ENCODE data around the gene SSPN. TPM values are rescaled to one million over a fixed set of nuclear protein-coding genes. Genes with fewer than 3 reads are reported as not detected.
A peak's percentile ranks its signal among the peaks of the same experiment; 100 is the strongest.

Gene SSPN, protein sequence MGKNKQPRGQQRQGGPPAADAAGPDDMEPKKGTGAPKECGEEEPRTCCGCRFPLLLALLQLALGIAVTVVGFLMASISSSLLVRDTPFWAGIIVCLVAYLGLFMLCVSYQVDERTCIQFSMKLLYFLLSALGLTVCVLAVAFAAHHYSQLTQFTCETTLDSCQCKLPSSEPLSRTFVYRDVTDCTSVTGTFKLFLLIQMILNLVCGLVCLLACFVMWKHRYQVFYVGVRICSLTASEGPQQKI
- total RNA-seq, result not detected in 2 replicates

DNA sequence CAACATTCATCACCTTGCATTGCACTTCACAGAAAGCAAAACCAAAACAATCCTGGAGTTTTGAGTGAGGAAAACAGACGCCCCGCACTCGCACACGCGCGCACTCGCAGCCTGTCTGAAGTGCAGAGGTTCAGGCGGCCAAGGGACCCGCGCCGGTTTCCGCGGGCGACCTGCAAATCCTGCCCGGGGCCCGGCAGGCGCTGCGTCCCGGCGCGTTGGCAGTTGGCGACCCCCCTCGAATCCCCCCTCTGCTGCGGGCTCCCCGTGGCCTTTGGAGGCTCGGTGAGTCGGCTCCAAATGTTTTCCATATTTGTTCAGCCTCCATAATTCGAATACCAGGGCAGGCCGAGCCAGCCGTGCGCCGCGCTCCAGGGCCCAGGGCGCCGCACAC is at the start of gene SSPN:
Gene SSPN (plus strand): TSS at position 324 of the 391 bp plus-strand sequence. CDS start 100 bp downstream, outside the sequence.
- peak; percentile 58 for DNase-seq
- H3K36me3 Mint-ChIP-seq (ENCODE audit: low read depth), result no peaks in the 10 kb centered on the region
- intact Hi-C loops (cut with micrococcal nuclease), result loop anchor here (5.0 kb wide), 1 partner anchor 68 kb away; the partner anchor contains the start of gene BHLHE41
- no peaks in the 10 kb centered on the region for H3K9me3 Mint-ChIP-seq
- H3K27me3 Mint-ChIP-seq, result peaks cover 63% of the 10 kb centered on the region
- H3K4me3 Mint-ChIP-seq, result peak within 1 kb of the TSS; percentile 77
- H3K4me1 Mint-ChIP-seq, result no peaks in the 10 kb centered on the region
- H3K27ac Mint-ChIP-seq, result no peak within 1 kb of the TSS

DNA sequence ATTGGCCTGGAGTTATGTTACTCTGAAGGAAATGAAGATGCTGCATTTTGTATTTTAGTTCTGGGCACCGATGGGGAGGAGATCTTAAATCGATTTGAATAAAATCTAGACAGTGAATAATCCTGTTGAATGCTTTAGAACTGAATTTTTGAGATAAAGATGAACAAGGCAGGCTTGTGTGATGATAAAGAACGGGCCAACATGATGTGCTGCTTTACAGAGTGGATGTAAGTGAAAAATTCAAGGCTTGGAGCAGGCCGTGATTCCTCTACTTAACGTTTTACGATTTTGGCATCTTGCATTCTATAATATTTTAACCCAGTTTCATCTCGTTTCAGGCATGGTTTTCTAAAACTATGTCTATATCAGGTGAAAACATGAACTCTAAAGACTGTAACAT is 47.1 kb upstream of the SSPN start:
- Mint-ChIP-seq H3K9me3 (no peaks in the 10 kb centered on the region), H3K4me3 (no peak overlapping the region), H3K27ac (no peak overlapping the region), H3K36me3 (ENCODE audit: low read depth) (no peaks in the 10 kb centered on the region), H3K4me1 (no peaks in the 10 kb centered on the region), H3K27me3 (peaks cover 25% of the 10 kb centered on the region)
- intact Hi-C loops (cut with micrococcal nuclease), result no loop called here
- no peak for DNase-seq

DNA sequence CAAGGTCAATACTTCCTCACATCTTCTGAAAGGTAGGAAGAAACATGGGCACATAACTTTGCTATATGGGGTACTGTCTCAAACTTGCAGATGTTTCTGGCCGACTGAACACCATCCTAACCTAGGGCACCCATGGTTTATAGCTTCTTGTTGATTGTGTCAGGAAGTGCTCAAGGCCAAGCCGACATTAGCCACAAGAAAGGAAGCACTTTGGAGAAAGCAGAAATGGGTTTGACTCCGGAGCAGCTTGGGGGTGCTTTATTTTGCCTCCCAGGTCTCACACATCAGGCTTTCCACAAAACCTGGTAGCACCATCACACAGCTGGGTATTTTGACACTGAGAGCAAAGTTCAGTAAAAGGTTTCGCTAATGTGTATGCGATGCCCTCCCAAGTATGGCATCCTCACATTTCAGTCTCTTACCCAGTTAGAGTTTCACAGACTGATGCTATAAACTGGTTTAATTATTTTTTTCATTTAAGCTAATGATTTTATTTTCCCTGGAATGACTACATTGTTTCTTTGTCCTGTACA is 45.3 kb upstream of the SSPN start:
- Mint-ChIP-seq H3K4me3 (no peak overlapping the region), H3K27me3 (peaks cover 27% of the 10 kb centered on the region), H3K9me3 (no peaks in the 10 kb centered on the region), H3K36me3 (ENCODE audit: low read depth) (no peaks in the 10 kb centered on the region), H3K4me1 (no peaks in the 10 kb centered on the region), H3K27ac (no peak overlapping the region)
- intact Hi-C loops (cut with micrococcal nuclease), result no loop called here
- no peak for DNase-seq

GRCh38 chr12:26150736-26151450 is 44.5 kb upstream of the SSPN start:
- Mint-ChIP-seq H3K4me3 (no peak overlapping the region), H3K27ac (no peak overlapping the region), H3K9me3 (no peaks in the 10 kb centered on the region), H3K27me3 (peaks cover 29% of the 10 kb centered on the region), H3K36me3 (ENCODE audit: low read depth) (no peaks in the 10 kb centered on the region), H3K4me1 (no peaks in the 10 kb centered on the region)
- intact Hi-C loops (cut with micrococcal nuclease), result no loop called here
- DNase-seq, result no peak

- peaks cover 31% of the 10 kb centered on the region for H3K27me3 Mint-ChIP-seq
- no peaks in the 10 kb centered on the region for H3K9me3 Mint-ChIP-seq
- no peaks in the 10 kb centered on the region for H3K36me3 Mint-ChIP-seq (ENCODE audit: low read depth)
- DNase-seq, result no peak
- H3K4me1 Mint-ChIP-seq, result no peaks in the 10 kb centered on the region
- no peak overlapping the region for H3K4me3 Mint-ChIP-seq
- intact Hi-C loops (cut with micrococcal nuclease), result no loop called here
- no peak overlapping the region for H3K27ac Mint-ChIP-seq
These were observed 42.8 kb upstream of the SSPN start for GRCh38 chr12:26152507-26153102.

GRCh38 chr12:26153421-26154154 is 41.8 kb upstream of the SSPN start:
- no peaks in the 10 kb centered on the region for H3K36me3 Mint-ChIP-seq (ENCODE audit: low read depth)
- H3K4me1 Mint-ChIP-seq, result no peaks in the 10 kb centered on the region
- DNase-seq, result no peak
- H3K9me3 Mint-ChIP-seq, result no peaks in the 10 kb centered on the region
- peaks cover 27% of the 10 kb centered on the region for H3K27me3 Mint-ChIP-seq
- H3K4me3 Mint-ChIP-seq, result no peak overlapping the region
- intact Hi-C loops (cut with micrococcal nuclease), result no loop called here
- no peak overlapping the region for H3K27ac Mint-ChIP-seq

DNA sequence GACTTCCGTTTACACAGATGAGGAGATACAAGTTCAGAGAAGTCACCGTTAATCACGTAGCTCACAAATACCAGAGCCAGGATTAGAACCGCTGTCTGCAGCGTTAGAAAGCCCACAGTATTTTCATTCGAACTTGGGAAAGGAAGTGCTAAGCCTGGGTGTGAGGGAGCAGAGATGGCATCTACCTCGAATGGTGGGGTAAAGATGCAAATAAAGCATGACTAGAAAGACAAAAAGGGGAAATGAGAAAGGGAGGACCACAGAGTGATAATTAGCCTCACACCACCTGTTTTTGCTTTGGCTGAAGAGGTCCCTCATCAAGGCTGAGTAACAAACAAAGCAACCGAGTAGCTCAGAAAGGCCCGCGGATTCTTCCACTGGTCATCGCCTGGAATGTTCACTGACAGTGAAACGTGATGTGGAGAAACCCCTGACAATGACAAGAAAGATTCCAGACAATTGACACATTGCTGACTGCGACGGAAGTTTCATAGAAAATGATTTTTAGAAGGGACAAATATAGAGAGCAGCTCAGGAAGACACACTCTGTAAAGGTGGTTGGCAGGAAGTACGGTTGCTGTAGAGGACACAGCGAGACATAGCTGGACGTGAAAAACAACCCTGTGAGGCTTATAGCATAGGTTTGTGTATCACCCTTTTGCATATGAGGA is 39.0 kb upstream of the SSPN start:
- peaks cover 33% of the 10 kb centered on the region for H3K27me3 Mint-ChIP-seq
- no peaks in the 10 kb centered on the region for H3K36me3 Mint-ChIP-seq (ENCODE audit: low read depth)
- no peaks in the 10 kb centered on the region for H3K4me1 Mint-ChIP-seq
- intact Hi-C loops (cut with micrococcal nuclease), result no loop called here
- H3K9me3 Mint-ChIP-seq, result no peaks in the 10 kb centered on the region
- no peak overlapping the region for H3K27ac Mint-ChIP-seq
- no peak overlapping the region for H3K4me3 Mint-ChIP-seq
- DNase-seq, result no peak

- H3K4me3 Mint-ChIP-seq, result no peak overlapping the region
- no peaks in the 10 kb centered on the region for H3K36me3 Mint-ChIP-seq (ENCODE audit: low read depth)
- no peak for DNase-seq
- no peaks in the 10 kb centered on the region for H3K4me1 Mint-ChIP-seq
- H3K27me3 Mint-ChIP-seq, result peaks cover 29% of the 10 kb centered on the region
- no peaks in the 10 kb centered on the region for H3K9me3 Mint-ChIP-seq
- intact Hi-C loops (cut with micrococcal nuclease), result no loop called here
- no peak overlapping the region for H3K27ac Mint-ChIP-seq
These were observed 38.4 kb upstream of the SSPN start for GRCh38 chr12:26157001-26157400.

GRCh38 chr12:26158078-26158764 is 37.2 kb upstream of the SSPN start:
- Mint-ChIP-seq H3K36me3 (ENCODE audit: low read depth) (no peaks in the 10 kb centered on the region), H3K4me3 (no peak overlapping the region), H3K9me3 (no peaks in the 10 kb centered on the region), H3K27me3 (peaks cover 24% of the 10 kb centered on the region), H3K27ac (no peak overlapping the region), H3K4me1 (no peaks in the 10 kb centered on the region)
- intact Hi-C loops (cut with micrococcal nuclease), result no loop called here
- DNase-seq, result no peak

DNA sequence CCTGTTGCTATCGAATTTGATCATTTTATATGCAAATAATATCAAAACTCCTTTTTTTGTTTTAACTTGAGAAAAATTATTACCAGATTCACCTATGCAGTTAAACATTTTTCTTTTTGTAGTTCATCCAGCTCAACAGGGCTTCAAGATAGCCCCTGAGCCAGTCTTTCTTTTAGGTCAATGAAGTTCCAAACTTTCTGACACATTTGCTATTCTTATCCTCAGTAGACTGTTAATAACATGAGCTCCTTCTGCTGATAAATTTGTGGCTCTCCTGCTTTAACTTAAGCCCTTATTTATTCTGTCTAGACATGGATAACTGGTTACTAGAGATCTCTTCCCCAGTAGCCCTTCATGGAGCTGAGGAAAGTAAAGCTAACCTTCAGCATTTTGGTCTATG is 33.2 kb upstream of the SSPN start:
- Mint-ChIP-seq H3K36me3 (ENCODE audit: low read depth) (no peaks in the 10 kb centered on the region), H3K4me1 (no peaks in the 10 kb centered on the region), H3K9me3 (no peaks in the 10 kb centered on the region), H3K4me3 (no peak overlapping the region), H3K27me3 (peaks cover 25% of the 10 kb centered on the region), H3K27ac (no peak overlapping the region)
- DNase-seq, result no peak
- intact Hi-C loops (cut with micrococcal nuclease), result no loop called here

DNA sequence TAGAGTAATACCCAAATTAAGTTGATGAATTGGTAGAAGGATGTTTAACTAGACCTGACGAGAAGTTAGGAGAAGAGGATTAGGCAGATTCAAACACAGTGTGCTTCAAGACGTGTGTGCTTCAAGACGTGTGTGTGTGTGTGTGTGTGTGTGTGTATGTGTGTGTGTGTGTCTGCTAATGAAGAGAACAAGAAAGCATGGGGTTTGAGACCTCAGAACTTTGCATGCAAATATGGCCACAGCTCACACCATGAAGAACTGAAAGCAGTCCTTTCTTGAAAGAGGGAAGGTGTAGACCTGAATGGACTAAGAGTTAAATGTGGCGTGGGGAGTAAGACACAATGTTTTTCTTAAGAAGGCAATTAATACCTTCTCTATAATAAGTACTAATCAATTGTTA is 32.5 kb upstream of the SSPN start:
- H3K27me3 Mint-ChIP-seq, result peaks cover 25% of the 10 kb centered on the region
- H3K4me1 Mint-ChIP-seq, result no peaks in the 10 kb centered on the region
- H3K36me3 Mint-ChIP-seq (ENCODE audit: low read depth), result no peaks in the 10 kb centered on the region
- no peaks in the 10 kb centered on the region for H3K9me3 Mint-ChIP-seq
- no peak for DNase-seq
- no peak overlapping the region for H3K27ac Mint-ChIP-seq
- H3K4me3 Mint-ChIP-seq, result no peak overlapping the region
- intact Hi-C loops (cut with micrococcal nuclease), result no loop called here

DNA sequence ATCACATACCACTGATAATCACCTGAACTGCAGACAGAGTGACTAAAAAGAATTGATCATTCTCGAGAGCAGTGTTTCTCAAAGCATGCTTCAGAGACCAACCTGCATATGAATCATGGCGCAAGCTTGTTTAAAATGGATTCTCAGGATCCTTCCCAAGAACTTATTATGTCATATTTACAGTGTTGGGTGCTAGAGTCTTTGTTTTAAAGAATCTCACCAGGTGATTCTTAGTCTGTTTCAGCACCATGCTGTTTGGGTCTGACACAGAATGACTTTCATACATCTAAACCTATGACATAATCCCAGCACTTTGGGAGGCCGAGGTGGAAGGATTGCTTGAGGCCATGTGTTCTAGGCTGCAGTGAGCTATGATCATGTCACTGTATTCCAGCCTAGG is 31.3 kb upstream of the SSPN start:
- no peak overlapping the region for H3K4me3 Mint-ChIP-seq
- H3K27me3 Mint-ChIP-seq, result peaks cover 28% of the 10 kb centered on the region
- no peaks in the 10 kb centered on the region for H3K4me1 Mint-ChIP-seq
- H3K27ac Mint-ChIP-seq, result no peak overlapping the region
- no peak for DNase-seq
- H3K36me3 Mint-ChIP-seq (ENCODE audit: low read depth), result no peaks in the 10 kb centered on the region
- intact Hi-C loops (cut with micrococcal nuclease), result no loop called here
- H3K9me3 Mint-ChIP-seq, result no peaks in the 10 kb centered on the region

DNA sequence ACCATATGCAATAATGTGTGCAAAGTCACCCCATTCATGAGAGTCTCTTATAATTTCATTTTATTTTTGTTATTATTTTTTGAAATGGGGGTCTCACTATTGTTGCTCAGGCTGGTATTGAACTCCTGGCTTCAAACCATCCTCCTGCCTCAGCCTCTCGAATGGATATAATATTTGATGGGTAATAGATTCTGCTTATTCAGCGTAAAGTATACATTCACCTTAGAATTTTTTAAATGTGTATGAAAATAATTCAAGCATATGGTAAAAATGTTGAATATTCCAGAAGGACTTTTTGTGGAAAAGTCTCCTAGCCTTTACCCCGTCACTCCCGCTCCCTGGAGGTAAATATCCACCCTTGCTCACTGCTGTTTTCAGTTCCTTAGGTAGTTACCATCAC is 23.4 kb upstream of the SSPN start:
- no peak overlapping the region for H3K27ac Mint-ChIP-seq
- no peaks in the 10 kb centered on the region for H3K4me1 Mint-ChIP-seq

More for the DNA sequence above, 23.4 kb upstream of the SSPN start:
- no peaks in the 10 kb centered on the region for H3K9me3 Mint-ChIP-seq
- intact Hi-C loops (cut with micrococcal nuclease), result no loop called here
- DNase-seq, result no peak
- H3K4me3 Mint-ChIP-seq, result no peak overlapping the region
- H3K27me3 Mint-ChIP-seq, result peaks cover 16% of the 10 kb centered on the region
- H3K36me3 Mint-ChIP-seq (ENCODE audit: low read depth), result no peaks in the 10 kb centered on the region
